HG02938 (cell line): ENCODE results near the gene ZC3H12A.

Experiments
- ATAC-seq: cut with Tn5 transposase; IDR thresholded peaks from one replicate; pipeline ENCODE4 v1.9.1; 2021; ENCODE audit warnings: mild to moderate bottlenecking, moderate library complexity; ENCODE audit not compliant: unreplicated experiment

ZC3H12A gene

DNA sequence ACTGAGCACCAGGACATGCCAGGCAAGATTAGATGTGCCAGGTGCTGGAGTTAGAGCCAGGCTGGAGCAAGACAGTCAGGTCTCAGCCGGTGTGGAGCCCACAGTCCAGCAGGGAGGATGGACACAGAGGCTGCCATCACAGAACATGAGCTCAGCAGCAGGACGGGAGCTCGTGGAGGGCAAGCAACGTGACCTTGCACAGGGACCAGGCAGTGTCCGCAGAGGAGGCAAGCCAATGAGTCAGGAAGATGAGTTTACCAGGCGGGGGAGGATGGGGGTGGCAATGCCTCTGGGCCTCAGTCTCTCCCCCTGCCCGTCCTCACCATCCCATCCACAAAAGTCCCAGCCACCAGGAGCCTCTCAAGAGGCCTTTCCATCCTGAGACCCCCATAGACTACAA lies 20.7 kb upstream of the ZC3H12A start:
- ATAC-seq, result no peak

DNA sequence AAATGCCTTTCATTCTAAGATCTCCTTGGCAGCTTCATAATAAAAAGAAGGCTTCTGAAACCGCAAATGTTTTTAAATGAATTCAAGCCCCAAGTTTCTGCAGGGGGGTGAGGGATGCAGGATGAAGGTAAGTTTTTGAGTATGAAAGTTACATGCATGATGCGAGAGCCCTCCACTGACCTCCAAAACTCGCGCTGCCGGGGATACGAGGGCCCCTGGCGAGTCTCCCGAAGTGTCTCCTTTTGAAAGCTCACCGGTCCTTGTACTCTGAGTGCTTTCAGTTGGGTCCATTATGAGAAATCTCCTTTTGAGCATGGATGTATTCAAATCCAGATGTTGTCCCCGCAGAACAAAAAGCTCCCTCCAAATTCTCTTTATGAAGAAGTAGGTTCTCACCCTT lies 18.9 kb upstream of the ZC3H12A start:
- ATAC-seq, result no peak

DNA sequence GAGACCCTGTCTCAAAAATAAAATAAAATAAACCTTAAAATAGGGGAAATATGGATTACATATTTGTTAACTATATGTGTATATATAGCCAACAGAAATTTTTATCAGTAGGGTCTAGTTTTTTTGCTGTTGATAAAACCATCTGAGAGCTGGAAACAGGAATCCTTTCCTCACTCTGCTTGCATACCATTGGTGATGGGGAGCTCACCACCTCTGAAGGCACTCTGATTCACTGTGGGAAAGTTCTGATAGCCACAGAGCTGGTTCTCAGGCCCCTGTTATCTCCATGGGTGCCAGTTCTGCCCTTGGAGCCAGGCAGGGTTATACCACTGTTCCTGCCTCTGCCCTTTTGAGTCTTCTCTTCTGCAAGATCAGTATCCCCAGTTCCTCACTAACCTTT lies 17.8 kb upstream of the ZC3H12A start:
- ATAC-seq, result no peak

DNA sequence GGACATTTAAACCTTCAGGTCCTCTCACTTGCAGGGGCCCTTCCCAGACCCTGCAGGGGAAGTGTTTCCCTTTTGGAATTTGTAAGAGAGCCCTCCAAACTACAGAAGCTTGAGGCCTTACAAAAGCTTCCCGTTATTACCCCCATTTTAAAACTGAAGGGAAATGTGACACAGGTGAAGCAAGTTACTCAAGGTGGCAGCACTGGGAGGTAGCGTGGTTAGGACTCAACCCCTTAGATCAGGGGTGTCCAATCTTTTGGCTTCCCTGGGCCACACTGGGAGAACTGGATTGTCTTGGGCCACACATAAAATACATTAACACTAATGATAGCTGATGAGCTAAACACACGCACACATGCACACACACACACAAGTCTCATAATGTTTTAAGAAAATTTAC lies 15.8 kb upstream of the ZC3H12A start:
- no peak for ATAC-seq

DNA sequence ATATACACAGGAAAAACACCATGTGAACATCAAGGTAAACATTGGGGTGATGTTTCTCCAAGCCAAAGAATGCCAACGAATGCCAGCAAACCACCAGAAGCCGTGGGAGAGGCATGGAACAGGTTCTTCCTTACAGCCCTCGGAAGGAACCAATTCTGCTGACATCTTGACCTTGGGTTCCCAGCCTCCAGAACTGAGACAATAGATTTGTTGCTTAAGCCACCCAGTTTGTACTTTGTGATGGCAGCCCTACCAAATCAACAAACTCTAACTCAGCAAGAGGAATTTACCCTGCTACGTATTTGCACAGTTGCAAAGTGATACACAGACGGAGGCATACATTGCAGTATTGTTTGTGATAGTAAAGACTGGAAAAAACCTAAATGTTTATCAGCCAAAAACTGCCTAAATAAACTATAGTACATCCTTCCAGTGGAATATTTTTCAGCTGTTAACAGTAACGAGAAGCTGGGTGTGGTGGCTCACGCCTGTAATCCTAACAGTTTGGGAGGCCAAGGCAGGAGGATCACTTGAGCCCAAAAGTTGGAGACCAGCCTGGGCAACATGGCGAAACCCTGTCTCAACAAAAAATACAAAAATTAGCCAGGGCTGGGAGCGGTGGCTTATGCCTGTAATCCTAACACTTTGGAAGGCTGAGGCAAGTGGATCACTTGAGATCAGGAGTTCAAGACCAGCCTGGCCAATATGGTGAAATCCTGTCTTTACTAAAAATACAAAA lies 12.5 kb upstream of the ZC3H12A start:
- ATAC-seq, result no peak

DNA sequence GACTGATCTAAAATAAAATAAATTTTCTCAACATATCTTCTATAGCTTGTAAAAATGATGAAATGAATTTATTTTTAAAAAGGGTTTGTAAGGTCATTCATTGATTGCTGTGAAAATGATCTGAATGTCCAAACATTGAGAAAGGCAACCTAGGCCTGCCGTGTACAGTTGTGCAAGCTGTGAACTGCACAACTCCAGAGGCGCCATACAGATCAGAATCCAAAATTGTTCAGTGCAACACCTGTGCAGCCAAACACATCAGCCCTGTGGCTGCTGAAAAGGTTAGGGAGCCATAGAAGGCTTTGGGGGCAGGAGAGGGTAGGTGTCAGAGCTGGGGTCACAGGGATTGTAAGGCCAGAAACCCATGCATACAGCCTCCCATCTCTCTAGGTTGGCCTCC lies 9.9 kb upstream of the ZC3H12A start:
- ATAC-seq, result no peak

DNA sequence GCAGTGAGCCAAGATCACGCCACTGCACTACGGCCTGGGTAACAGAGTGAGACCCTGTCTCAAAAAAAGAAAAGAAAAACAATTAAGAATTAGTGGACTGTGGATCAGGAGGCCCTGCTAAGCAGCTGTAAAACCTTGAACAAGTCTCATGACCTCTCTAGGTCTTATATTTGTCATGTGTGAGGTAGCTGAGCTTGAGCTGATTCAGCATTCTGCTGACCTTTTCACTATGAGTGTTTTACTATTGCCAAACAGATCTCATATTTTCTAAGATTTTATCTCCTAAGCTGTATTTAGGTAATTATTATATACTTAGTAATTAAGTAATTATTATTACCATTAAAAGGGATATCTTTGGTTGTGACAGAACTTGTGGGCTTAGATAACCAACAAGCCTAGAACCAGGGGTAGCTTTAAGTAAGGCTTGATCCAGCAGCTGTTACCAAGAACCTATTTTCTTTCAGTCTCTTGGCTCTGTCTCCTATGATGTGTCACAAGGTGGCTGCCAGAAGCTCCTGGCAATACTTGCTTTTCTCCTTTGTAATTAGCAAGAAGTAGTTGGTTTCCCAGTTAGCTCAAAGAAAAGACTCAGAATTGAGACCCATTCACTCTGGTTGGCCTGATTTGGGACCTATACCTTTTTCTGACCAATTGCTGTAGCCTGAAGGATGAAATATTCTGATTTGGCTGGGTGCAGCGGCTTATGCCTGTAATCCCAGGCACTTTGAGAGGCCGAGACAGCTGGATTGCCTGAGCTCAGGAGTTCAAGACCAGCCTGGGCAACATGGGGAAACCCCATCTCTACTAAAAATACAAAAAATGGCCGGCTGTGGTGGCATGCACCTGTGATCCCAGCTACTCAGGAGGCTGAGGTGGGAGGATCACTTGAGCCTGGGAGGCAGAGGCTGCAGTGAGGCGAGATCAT lies 8.5 kb upstream of the ZC3H12A start:
- no peak for ATAC-seq

DNA sequence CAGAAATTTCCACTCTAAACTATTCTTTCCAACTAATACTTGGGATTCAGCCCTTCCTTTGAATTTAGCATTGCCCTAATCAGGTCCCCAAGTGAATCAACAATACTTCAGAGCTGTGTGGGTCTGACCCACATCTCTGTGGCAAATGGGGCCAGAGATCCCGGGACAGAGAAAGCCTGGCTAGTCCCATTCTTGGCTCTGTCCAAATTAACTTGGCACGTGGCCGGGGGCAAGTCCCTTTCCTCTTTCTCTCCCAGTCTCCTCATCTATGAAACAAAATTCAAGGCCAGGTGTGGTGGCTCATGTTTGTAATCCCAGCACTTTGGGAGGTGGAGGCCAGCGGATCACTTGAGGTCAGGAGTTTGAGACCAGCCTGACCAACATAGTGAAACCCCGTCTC lies 6.3 kb upstream of the ZC3H12A start:
- no peak for ATAC-seq

DNA sequence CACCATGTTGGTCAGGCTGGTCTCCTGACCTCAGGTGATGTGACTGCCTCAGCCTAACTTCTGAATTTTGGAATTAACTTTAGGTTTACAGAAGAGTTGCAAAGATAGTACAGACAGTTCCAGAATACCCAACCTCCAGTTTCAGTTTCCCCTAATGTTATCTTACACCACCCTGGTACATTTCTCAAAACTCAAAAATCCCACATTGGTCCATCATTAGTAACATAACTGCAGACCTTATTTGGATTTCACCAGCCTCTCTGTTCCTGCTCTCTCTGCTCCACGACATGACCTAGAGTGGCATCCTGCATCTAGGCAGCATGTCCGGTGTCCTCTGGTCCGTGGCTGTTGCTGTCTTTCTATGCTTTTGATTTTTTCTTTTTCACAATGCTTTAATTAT lies 5.0 kb upstream of the ZC3H12A start:
- no peak for ATAC-seq

DNA sequence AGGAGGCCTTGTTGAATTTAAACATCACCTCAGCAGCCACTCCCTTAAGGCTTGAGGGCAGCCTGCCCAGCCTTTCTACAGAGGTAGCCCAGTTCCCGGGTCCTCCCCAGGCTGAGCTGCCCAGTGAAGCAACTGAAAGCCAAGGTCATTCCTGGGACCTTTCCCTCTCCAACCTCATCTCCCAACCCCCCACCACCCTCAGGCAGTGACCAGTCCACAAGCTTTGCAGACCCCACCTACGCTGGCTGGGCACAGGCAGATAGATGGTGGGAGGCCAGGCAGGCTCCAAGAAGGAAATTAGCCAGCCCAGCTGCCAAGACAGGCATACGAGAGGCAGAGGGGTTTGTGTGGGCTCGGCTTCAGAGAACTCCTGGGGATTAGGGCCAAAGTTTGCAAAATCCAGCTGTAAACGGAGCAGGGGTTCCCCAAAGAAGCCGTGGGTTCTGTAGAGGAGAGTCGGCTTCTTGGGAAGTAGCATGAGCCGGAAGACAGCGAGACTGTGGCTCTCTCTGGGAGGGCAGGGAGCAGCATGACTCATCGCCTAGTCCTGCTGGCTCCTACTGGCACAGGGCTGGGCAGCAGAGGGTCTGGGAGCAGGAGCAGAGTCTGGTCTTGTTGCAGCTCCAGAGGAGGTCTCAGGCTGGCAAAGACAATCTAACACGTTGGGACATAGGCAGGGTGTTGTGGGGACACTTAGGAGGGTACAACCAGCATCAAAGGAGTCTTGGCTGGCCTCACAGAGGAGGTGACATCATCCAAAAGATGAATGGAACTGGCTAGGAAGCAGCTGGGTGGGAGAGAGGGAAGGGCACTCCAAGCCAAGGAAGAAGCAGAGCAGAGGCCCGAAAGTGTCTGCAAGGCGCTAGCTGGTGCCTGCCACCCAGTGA lies 2.8 kb upstream of the ZC3H12A start:
- ATAC-seq, result no peak

DNA sequence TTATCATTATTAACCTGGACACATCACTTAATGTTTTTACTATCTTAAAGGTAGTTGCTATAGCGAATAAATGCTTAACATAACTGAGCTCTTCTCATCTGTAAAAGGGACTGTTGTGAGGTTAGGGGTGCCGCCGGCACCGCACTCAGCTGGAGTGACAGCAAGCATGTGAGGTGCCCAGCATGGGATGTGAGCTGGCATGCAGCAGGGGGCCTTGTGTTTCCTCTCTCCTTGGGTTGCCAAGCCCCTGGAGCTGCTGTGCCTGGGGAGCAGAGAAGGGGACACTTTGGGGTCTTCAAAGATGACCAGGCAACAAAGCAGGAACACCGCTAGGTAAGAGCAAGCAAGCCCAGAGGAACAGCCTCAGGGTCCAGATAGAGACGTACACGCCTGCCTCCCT lies 2.1 kb upstream of the ZC3H12A start:
- no peak for ATAC-seq

DNA sequence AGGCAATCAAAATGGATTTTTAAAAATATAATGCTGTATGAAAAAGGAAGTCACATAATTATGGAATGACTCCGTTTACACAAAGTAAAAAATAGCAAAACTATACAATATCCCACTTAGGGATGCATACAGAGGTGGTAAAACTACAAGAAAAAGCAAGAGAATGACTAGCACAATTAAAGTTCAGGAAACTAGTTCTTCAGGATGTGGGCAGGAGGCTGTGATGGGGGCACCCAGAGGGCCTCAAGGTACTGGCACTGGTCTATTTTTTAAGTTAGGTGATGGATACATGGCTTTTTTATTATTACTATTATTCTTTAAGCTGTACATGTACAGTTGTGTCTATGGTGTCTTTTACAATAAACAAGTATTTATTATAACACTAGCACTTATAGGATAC lies 1.4 kb upstream of the ZC3H12A start:
- no peak for ATAC-seq

DNA sequence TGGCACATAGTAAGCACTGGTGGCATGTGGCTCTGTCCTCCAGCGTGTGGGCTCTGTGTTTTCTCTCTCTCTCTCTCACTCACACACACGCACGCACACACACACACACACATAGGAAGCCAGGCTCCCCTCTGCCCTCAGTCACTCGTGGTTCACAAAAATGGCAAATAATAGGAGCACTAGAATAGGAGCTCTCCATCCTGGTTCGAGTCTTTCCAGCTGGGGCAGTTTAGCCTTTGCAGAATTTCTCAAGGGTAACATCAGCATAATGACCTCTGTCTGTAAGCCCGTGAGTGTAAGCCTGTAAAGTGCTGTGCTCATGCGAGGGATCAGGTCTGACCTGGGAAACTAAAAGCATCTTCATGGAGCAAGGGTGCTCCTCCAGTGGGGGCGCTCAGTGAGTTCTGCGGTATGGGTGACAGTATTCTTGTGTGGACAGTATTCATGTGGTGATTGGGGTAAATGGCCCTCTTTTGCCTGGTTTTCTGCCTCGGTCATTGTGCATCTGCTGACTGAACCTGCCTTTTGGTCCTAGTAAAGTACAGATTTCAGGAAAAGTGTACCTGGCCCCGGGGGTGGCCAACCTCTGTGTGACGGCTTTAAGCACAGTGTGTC lies 842 bp upstream of the ZC3H12A start:
- ATAC-seq, result no peak

DNA sequence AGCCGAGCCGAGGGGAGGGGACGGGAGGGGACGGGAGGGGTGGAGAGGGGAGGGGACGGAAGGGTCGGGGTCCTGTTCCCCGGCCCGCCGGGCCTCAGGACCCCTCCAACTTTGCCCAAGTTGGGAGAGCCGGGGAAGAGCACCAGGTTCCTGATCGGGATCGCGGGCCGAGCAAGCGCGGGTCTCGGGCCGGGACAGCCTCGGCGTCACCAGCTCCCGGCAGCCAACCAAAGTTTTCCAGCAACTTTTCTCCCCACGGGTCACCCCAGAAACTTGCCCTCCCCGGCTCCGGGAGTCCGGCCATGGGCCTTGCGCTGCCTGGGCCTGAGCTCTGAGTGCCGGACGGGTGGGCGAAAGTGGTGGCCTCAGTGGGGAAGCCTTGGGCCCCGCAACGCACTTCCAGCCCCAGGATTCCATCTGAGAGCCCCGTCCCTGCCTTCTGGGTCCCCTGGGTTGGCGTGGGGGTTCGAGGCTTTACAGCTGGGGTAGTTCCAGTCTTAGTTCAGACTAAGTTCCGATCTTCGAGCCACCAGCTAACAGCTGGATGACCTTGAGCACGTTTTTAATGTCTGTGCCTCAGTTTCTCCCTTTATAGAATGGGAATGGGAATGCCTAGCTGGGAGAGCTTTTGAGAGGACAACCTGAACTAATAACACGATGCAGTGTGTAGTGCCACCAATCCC lies 458 bp downstream of the ZC3H12A start:
- no peak for ATAC-seq

DNA sequence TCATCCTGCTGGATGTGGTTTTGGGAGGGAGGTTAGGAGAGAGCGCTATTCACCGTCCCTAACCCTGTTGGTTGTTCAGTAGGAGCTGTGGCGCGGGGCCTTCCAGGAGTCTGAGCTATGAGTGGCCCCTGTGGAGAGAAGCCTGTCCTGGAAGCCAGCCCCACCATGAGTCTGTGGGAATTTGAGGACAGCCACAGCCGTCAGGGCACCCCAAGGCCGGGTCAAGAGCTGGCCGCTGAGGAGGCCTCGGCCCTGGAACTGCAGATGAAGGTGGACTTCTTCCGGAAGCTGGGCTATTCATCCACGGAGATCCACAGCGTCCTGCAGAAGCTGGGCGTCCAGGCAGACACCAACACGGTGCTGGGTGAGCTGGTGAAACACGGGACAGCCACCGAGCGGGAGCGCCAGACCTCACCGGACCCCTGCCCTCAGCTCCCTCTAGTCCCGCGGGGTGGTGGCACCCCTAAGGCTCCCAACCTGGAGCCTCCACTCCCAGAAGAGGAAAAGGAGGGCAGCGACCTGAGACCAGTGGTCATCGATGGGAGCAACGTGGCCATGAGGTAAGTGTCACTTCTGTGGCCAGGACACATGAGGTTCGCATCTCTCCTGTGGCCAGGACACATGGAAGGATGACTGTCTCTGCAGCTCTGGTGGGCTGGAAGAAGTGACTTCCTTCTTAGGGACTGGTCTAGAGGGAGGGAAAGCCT lies 1.2 kb downstream of the ZC3H12A start:
- no peak for ATAC-seq

DNA sequence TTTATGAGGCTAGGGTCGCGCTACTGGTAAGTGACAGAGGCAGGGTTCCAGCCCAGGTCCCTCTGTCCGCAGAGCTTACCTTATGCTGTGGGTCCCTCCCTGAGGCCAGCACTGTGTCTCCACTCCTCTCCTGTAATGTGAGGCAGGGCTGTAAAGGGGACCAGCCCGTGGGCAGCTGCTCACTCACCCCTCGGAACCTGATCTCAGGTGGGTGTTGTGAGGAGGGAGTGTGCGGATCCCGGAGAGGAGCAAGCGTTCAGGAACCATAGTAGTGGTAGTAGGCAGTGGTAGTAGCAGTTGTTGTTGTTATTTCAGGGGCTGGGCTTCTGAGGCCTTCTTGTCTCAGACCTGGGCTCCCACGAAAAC lies 1.7 kb downstream of the ZC3H12A start:
- ATAC-seq, result no peak

DNA sequence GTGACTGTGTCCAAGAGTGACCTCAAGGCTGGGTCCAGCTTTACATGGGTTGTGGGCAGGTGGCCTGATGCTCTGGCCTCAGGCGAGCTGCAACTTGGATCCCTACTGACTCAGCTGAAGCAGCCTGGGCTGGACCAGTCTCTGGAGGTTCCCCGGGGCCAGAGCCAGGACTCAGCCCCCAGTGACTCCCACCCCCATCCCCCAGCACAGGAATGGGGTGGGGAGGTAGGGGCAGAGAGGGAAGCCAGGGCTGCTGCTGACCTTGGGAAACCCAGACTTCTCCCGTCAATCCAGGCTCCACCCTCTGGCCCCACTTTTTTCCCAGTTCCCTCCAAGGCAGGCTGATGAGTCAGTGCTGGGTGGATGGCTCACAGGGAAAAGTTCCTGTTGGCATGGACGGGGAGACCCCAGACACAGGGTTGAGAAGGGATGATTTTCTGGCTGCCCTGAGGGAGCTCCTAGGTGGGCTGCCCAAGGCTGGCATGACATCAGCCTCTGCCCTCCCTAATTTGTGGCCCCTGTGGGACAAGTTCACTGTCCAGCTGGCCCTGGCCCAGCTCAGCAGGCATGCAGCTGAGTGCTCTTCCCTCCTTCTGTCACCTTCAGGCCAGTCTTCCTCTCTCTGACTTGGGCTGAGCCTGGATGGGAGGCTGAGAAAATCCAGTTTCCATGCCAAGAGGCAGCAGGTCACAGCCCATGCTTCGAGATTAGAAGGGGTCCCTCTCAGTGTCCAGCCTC lies 2.2 kb downstream of the ZC3H12A start:
- no peak for ATAC-seq

DNA sequence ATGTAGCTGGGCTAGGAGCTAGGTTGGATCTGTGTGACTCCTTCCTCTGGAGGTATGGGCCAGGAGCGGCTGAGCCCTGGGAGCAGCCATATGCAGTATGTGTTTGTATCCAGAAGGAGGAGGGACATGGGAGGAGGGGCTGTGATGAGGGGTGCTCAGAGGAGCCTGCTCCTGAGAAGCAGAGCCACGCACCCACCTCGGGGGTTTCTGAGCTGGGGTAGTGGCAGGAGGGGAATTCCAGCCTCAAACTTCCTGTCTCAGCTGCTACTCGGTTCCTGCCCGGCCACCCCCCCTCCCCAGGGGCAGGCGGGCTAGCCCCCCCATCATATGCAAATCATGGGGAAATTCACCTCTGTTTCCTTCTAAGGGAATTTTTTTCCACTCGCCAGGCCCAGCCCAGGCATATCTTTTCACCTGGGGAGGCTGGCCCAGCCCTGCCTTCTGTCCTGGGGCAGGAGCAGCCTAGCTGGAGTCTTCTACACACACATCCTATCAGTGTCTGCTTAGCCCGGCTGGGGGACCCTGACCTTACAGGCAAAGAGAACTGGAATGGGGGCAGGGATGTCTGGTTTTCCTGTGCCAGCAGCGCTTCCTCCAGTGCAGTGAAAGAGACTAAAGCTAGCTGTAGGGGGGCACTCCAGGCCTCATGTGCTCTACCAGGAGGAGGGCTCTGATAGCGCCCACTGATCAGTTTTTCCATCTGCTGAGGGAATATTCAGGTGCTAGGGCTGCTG lies 3.0 kb downstream of the ZC3H12A start:
- ATAC-seq, result peak; percentile 38
